GOT3 (cell line): ENCODE results near the gene SBDS.
"Not testable (repeated sequence)": the region's sequence is repeated elsewhere in the genome, so short reads cannot be mapped to it uniquely, and the experiment has no call there.

Experiments
- DNase-seq: peaks from one replicate; lab custom pipeline; 2025; ENCODE audit warnings: mixed read lengths; lab: John Stamatoyannopoulos, UW

Gene SBDS

DNA sequence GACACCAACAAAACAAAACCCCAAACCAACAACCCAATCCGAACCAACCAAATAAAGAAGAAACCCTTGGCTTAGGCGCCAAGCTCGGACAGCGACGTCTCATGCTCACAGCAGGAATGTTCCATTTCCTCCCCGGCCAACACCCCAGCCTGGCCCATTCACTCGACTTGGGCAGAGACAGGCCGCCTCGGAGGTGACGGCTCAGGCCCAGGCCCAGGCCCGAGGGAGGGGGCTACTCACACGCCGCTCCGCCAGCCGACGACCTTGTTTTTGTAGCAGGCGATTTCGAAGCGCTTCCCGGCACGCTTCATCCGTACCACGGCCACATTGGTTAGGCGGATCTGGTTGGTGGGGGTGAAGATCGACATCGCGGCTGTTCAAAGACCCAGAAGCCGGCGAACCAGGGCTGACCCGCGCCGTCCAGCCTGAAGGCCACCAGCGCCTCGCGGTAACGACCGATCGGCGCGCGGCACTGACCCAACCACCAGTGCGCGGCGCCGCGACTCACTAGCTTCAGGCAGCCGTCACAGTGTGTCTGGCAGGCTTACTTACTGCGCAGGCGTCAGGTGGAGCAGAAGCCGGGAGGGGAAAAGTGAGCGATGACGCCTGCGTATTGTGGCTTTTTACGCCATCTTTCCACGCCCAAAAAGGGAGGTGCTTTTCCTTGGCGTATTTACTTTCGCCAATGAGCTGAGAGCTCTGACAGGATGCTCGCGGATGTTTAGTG, at the start of gene SBDS:
Gene SBDS (minus strand): TSS at position 537 of the 727 bp plus-strand sequence. CDS start 169 bp downstream, at position 368.
- DNase-seq: peak; percentile 86

DNA sequence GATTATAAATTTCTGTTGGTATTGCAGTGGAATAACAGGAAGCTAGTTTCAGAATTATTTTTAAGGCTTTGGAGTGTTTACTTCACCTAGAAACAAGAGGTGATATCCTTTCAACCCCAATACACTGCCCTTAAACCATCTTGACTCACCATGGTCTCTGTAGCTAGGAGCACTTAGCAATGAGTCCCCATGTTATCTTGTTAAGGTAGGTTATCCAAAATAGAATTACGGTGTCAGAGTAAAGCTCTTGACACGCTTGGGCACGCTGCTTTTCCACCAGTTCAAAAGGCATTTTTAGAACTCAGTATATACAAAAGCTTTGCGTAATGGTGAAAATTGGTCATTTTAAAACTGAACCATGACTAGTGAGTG, 48.2 kb upstream of the SBDS start:
- DNase-seq: not testable (repeated sequence)

DNA sequence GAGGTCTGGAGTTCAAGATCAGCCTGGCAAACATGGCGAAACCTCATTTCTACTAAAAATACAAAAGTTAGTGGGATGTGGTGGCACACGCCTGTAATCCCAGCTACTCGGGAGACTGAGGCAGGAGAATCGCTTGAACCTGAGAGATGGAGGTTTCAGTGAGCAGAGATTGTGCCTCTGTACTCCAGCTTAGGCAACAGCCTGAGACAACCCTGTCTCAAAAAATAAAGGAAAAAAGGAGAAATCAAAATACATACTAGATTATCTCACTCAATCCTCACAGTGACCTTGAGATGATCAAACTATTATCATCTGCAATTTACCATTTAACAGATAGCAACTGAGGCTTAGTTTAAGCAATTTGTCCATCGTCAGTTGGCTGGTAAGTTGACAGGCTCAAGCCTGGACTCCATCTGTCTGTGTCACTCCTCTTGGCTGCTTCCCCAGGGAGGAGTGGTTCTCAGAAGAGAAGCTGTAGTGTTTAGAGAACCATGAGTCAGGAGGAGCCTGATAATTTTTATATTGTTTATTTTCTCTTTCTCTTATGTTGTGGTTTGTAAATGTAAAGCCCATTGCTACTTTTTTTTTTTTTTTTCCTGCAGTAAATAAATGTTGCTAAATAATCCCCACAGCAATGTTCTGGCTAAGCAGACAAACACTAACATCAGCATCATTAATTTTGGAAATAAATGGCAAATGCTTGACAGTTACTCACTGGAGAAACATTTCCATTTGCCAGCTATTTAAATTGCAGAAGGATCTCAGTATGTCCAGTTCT, 47.6 kb upstream of the SBDS start:
- not testable (repeated sequence) for DNase-seq

DNA sequence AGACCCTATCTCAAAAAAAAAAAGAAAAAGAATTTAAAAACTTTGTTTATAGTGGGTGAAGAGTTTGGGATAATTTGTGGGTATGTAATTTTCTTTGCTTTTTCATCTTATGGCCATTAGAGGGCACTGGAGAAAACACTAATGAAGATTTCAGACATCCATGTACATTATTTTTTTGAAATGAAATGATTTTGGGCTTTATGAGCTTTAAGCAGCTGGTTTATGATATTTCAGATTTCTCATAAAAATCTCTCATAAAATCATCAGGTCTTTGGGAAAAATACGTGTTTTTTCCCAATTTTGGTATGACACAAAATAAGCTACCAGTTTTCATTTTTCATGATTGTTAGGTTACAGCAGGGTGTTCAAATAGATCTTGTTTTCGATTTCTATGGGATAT, 45.4 kb upstream of the SBDS start:
- DNase-seq: not testable (repeated sequence)

DNA sequence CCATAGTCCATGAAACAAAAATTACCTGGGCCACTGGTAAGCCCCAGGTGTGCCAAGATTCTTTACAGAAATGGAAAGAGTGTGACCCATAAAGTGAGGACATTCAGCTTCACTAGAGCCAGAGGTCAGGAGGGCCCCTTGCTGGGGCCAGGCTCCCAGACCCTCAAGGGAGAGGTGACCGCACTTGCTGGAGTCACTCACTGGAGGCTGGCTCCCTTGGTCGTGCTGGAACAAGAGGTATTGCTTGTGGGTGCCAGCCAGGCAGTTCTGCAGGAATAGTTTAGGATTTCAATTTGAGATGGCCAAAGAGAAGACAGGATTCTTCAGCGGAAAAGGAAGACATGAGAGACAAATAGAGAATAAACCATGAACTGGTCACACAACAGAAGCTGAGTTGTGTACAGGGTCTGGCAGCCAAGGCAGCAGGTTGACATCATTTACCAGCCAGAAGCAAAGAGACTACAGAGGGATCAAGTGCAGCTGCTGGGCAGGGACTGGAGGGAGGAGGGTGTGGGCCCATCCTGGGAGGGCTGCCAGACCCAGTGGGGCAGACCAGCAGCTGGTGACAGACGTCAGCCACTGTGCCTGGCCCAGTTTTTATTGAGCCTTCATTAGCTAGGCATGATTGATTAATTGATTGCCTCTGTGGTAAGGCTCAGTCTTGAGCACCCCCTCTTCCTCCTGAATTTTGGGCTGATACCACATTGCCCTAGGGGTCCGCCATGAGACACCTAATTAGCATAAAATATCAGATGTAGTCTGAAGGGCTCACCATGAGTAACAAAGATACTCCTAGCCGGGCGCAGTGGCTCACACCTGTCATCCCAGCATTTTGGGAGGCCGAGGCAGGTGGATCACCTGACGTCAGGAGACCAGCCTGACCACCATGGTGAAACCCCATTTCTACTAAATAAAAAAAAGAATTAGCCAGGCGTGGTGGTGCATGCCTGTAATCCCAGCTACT, 41.3 kb upstream of the SBDS start:
- DNase-seq: not testable (repeated sequence)

DNA sequence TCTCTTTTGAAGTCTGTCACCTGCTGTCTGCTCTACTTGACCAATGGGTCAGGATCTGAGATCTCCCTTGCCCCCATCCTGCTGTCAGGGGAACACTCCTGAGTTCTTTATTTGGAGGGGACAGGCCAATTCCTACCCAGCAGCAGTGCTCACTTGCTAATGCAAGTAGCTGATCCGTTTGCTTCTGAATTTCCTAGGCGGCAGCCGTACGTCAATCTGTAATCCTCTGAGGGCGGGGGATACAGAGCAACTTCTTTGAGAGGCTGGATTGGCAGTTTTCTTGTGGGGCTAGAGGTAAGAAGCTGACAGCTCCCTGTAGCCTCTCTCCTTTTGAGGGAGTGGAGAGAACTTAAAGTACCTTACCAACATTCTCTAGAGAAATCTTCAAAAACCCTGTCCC, 37.9 kb upstream of the SBDS start:
- no peak for DNase-seq

DNA sequence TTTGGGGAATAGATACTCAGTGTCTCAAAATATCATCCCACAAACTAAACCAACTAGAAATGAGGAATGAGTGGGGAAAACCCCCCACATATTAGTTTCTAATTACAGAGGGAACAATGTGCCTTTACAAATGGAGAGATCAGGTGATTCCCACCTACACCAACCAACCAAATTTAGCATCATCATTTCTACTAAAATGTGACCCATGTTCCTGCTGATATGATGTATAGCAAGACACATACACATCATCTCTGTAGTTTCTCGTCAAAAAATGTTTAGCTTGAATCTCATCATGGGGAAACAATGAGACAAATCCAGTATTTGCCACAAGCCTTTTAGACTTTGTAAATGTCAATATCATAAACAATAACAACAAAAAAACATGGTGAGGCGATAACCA, 36.3 kb upstream of the SBDS start:
- not testable (repeated sequence) for DNase-seq

DNA sequence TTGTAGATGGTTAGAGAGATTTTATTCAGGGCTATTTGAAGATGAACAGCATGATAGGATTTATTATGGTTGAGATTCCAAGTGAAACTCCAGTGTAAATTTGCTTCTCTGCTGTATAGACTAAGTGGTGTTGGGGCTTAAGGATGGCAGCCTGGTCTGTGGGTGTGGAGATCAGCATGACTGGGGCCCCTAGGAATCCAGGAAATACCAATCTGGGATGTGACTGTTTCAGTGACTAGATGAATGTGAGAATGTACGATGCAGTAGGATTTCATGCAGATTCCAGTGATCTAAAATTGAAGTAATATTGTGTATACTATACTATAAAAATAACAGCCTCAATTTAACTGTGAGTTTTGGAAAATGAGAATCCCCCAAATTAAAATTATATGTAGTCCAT, 30.1 kb upstream of the SBDS start:
- DNase-seq: not testable (repeated sequence)

DNA sequence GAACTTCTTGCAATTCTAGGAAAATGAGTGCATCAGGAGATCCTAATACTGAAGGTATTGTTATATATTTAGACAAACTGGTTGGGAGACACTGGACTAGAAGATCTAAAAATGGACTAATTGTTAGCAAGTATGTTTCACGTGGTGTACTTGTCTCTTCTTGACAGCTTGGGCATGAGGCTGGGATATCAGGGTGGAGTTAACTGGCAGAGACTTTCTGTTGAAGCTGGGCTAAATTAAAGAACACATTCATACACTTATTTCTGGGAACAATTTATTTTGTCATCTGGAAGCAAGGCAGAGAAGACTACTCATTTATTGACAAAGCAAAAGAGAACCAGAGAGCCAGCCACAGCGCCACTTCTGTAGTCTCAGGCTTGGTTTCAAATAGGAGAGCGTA, 27.1 kb upstream of the SBDS start:
- DNase-seq: no peak

DNA sequence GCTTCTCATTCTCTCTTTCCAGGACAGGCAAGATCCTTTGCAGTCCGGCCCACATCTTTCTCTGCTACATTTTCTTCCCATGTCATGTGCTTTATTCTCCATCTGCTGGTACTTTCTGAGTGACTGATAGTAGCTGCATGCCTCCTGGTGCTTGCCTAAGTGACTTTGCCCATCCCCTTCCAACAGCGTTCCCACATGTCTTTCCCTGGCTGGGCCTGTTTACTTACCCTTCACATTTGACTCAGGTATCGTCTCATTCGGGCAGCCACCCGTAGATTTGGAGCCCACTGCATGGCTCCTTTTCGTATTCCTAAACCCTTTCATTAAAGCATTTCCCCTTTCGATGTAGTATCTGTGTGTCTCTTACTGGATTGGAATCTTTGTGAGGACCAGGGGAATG, 25.9 kb upstream of the SBDS start:
- no peak for DNase-seq

DNA sequence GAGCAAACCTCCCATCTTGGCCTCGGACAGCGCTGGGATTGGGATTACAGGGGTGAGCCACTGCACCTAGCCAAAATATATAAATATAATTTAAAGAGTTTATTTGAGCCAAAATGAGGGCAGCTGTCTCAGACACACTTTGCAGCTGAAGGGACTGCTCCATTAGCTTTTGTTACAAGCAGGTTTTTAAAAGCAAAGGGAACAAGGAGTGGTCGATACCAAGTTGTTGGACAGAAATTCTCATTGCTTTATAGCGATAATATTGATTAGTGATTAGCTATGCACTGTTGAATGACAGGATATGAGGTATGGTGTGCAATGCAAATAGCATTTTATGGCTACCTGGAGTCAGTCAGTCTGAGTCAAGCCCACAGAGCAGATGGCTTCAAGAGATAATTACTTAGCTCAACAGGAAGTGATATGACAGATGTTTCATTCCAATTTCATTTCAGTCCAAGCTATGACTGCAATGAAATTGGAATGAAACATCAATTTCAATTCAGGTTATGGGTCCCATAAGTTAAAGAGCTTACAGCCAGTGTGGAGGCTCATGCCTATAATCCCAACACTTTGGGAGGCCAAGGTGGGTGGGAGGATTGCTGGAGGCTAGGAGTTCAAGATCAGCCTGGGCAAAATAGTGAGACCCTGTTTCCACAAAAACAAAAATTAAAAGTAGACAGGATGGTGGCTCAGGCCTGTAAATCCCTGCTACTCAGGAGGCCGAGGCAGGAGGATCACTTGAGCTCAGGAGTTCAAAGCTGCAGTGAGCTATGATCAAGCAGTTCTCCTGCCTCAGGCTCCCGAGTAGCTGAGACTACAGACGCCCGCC, 24.4 kb upstream of the SBDS start:
- DNase-seq: no peak

DNA sequence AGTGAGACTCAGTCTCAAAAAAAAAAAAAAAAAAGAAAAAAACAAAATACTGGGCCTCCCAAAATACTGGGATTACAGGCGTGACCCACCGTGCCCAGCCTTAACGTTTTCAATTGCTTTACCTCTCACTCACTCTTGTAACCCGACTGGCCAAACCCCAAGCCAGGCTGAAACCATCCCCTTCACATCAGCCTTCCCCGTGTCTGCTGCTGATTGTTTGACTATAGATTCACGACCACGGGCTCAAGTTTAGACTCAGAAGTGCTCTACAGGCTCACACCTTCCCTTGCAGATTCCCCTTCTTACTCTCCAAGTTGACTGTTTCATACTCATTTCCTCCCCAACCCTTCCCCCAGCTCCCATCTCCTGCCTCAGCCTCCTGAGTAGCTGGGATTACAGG, 23.6 kb upstream of the SBDS start:
- DNase-seq: no peak

DNA sequence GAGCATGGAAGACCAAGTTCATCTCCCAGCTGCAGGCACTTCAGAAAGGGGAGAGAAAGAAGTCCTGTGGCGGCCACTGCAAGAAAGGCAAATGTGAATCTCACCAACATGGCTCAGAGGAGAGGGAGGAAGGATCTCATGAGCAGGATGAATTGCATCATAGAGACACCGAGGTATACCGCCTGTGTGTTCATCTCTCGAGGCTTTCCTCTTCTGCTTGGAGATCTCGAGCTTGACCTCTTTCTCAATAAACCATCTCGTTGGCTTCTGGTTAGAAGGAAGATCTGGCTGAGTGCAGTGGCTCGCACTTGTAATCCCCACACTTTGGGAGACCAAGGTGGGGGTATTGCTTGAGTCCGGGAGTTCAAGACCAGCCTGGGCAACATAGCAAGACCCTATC, 22.6 kb upstream of the SBDS start:
- not testable (repeated sequence) for DNase-seq

DNA sequence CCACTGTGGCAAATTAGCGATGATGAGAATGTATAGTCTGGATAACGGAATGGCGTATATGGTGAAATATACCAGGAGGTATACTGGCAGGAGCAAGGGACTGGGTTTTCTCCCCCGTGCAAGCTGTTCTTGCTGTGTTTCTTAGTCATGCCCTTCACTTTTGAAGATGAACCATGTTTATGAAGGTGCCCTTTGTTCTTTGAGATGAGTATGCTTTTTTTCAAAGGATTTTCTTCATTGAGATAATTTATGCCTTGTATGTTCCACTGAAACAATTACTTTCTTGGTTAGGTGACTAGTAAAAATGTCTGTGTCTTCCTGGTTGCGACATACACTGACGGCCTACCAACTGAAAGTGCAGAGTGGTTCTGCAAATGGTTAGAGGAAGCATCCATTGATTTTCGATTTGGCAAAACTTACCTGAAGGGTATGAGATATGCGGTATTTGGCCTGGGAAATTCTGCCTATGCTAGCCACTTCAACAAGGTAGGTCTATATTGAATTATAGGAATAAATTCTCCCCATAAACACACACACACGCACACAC, 18.8 kb upstream of the SBDS start:
- not testable (repeated sequence) for DNase-seq

DNA sequence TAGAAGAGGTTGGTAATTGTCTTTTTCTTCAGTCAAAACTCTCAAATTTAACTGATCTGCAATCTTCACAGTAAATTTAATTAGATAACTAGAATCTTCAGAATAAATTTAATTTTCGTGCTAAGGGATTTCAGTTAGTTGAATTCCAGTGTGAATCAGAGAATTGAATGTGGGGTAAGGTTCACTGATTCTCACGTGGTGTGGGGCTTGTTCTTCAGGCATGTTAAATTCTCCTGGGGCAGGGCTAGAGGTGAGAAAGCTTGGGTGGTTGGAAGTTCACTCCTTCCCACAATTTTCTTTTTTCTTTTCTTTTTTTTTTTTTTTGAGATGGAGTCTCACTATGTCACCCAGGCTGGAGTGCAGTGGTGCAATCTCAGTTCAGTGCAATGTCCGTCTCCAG, 14.3 kb upstream of the SBDS start:
- not testable (repeated sequence) for DNase-seq

DNA sequence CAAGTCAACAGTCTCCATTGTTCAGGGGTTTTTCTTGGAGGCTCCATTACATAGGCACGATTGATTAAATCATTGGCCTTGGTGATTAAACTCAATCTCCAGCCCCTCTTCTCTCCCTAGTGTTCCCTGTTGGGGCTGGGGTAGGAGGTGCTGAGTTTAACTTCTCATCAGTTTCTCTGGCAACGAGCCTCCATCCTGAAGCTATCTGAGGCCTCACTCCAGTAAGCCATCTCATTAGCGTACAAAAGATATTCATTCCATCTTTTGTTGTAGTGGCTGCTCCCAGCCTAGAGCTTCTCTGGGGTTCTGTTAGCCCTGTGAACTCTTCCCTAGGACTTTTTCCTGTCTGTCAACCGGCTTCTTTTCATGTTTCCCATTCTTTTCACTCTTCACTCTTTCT, 12.9 kb upstream of the SBDS start:
- DNase-seq: no peak

DNA sequence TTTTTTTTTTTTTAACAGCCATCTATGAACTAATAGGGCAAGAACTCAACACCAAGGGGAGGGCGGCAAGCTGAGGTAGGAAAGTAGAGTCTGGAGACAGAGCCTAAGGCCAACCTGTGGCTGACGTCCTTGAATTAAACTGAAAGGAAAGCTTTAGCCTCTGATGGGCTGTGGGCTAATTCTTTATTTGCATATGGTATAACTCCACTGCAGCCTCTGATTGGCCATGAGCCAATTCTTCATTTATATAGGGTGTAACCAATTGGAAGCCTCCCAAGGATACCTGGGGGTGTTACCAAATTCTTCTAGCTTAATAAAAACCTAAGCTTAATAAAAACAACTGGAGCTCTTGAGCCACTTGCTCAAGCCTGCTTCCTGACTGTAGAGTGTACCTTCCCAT, 11.6 kb upstream of the SBDS start:
- no peak for DNase-seq

DNA sequence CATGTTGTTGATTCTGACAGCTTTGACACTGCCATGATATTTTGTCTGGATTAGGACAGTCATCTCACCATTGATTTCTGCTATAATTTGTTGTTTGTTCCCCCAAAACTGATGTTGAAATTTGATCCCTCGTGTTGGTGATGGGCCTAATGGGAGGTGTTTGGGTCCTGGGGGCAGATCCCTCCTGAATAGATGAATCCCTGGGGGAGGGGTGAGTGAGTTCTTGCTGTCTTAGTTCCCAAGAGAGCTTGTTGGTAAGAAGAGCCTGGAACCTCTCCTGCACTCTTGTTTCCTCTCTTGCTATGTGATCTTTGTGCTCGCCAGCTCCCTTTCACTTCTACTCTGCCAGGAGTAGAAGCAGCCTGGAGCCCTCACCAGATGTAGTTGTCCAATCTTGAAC, 8.8 kb upstream of the SBDS start:
- not testable (repeated sequence) for DNase-seq

DNA sequence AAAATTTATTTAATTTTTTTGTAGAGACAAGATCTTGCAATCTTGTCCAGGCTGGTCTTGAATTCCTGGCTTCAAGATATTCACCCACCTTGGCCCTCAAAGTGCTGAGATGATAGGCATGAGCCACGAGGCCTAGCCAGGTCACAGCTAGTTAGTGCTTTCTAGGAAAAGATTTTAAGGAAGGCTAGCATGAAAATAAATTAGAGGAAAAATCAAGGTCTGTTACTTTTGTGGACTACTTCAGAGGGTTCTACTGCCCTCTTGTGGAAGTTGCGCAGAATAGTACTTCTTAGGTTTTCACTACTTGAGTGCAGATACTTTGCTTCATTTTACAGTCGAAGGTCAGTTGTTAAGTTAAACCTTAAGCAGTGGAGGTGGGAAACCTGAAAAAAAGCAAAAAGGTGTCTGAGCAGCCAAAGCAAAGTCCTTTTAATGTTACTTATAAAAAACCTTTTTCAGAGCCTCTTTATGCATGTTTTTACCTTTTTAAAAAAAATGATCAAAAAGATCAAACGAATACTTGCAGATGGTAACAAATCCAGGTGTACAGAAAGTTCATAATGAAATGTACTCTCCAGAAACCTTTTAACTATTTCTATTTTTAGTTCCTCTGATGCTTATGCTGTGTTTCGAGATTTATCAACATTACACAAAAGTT, 5.3 kb upstream of the SBDS start:
- not testable (repeated sequence) for DNase-seq

DNA sequence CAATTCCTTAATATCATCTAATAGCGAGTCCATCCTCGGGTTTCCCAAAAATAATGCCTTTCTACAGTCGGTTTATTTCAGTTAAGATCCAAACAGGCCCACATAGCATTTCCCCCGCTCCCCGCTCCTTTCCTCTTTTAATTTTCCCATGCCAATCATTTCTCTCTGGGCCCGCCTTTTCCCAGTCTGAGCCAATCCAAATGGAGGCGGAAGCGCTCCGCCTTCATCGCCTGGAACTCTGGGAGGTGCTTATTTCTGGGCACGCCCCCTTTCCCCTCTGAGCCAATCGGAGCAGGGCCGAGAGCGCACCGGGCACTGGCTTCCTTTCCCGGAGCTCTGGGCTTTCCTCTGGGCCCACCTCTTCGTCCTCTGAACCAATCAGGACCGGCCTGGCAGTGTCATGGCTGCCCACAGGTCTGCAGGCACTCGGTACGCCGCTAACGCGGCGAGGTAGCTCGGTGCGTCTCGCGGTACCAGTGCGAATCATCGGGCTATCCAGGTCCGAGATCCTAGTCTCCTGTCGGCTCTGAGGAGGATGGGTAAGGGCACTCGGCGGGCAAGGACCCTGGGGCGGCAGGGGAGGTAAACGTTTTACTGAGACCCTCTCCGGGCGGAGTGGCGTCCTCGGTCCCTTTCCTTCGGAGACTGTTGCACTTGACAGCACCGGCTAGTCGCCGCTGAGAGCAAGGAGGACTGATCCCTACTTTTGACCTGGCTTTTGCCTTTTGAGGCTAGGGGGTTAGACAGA, 1.2 kb upstream of the SBDS start, which contains the start of gene TYW1:
Gene TYW1 (plus strand): TSS at position 390 of the 748 bp plus-strand sequence. CDS start 146 bp downstream, at position 536.
- DNase-seq: peak; percentile 97
